NCI-H345 treated with DMSO at 0.1 percent for 48 hours (cell line): ENCODE data around the gene OR2T5.
"Not testable (repeated sequence)": the region's sequence is repeated elsewhere in the genome, so short reads cannot be mapped to it uniquely, and the experiment has no call there.

ENCODE experiments used
- DNase-seq: peaks from one replicate; lab custom pipeline; 2025; ENCODE audit not compliant: unreplicated experiment; lab: John Stamatoyannopoulos, UW

Gene OR2T5

GRCh38 chr1:248488289-248488688, at the start of gene OR2T5:
OR2T5 (plus strand) TSS chr1:248488589; CDS start chr1:248488589, 0 bp downstream.
- DNase-seq = not testable (repeated sequence)

GRCh38 chr1:248438668-248439067, 49.7 kb upstream of the OR2T5 start:
- DNase-seq = not testable (repeated sequence)

GRCh38 chr1:248439283-248439682, 49.1 kb upstream of the OR2T5 start:
- DNase-seq = not testable (repeated sequence)

- DNase-seq = not testable (repeated sequence)
Observed at GRCh38 chr1:248442500-248443277, 45.7 kb upstream of the OR2T5 start.

- not testable (repeated sequence) for DNase-seq
Observed at GRCh38 chr1:248444603-248445002, 43.8 kb upstream of the OR2T5 start.

- DNase-seq = not testable (repeated sequence)
Observed at GRCh38 chr1:248445399-248445798, 43.0 kb upstream of the OR2T5 start, which contains the start of gene OR2T2. OR2T2 (plus strand) TSS chr1:248445637; CDS start chr1:248452798, 7,161 bp downstream.

GRCh38 chr1:248448409-248449074, 39.8 kb upstream of the OR2T5 start:
- DNase-seq = not testable (repeated sequence)

- DNase-seq = not testable (repeated sequence)
Observed at GRCh38 chr1:248449821-248450465, 38.4 kb upstream of the OR2T5 start.

GRCh38 chr1:248450466-248451145, 37.8 kb upstream of the OR2T5 start:
- not testable (repeated sequence) for DNase-seq

- not testable (repeated sequence) for DNase-seq
Observed at GRCh38 chr1:248453619-248454018, 34.8 kb upstream of the OR2T5 start.

GRCh38 chr1:248455045-248455444, 33.3 kb upstream of the OR2T5 start:
- not testable (repeated sequence) for DNase-seq

- DNase-seq = not testable (repeated sequence)
Observed at GRCh38 chr1:248456635-248457034, 31.8 kb upstream of the OR2T5 start.

- DNase-seq = not testable (repeated sequence)
Observed at GRCh38 chr1:248459117-248459516, 29.3 kb upstream of the OR2T5 start.

GRCh38 chr1:248471154-248471553, 17.2 kb upstream of the OR2T5 start:
- DNase-seq = no peak

- not testable (repeated sequence) for DNase-seq
Observed at GRCh38 chr1:248472111-248472510, 16.3 kb upstream of the OR2T5 start.

- not testable (repeated sequence) for DNase-seq
Observed at GRCh38 chr1:248473051-248473450, 15.3 kb upstream of the OR2T5 start, which contains the start of gene OR2T3. OR2T3 (plus strand) TSS chr1:248473351; CDS start chr1:248473351, 0 bp downstream.

GRCh38 chr1:248475660-248476059, 12.7 kb upstream of the OR2T5 start:
- not testable (repeated sequence) for DNase-seq

- DNase-seq = not testable (repeated sequence)
Observed at GRCh38 chr1:248481686-248482579, 6.5 kb upstream of the OR2T5 start.

- DNase-seq = not testable (repeated sequence)
Observed at GRCh38 chr1:248496661-248497060, 8.3 kb downstream of the OR2T5 start.
